Measurements from ENCODE around the gene CDH23.
A peak's percentile ranks its signal among the peaks of the same experiment; 100 is the strongest.

Gene CDH23

DNA sequence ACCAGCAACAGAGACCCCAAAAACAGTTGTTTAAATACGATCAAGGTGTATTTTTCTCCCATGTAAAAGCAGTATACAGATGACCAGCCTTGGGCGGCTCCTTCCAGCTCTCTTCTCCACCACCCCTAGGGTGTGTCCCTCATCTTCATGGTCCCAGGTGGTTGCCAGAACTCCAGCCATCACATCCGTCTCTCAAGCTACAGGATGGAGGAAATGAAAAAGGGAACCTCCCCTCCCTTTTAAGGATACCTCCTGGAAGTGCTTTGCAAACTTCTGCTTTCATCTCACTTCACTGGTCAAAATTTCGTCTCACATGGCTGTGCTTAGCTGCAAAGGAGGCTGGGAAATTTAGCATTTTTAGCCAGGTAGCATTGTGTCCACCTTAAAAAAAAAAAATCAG, 263.6 kb downstream of the CDH23 start:
- no peak for DNase-seq (ENCODE audit: low spot score)

DNA sequence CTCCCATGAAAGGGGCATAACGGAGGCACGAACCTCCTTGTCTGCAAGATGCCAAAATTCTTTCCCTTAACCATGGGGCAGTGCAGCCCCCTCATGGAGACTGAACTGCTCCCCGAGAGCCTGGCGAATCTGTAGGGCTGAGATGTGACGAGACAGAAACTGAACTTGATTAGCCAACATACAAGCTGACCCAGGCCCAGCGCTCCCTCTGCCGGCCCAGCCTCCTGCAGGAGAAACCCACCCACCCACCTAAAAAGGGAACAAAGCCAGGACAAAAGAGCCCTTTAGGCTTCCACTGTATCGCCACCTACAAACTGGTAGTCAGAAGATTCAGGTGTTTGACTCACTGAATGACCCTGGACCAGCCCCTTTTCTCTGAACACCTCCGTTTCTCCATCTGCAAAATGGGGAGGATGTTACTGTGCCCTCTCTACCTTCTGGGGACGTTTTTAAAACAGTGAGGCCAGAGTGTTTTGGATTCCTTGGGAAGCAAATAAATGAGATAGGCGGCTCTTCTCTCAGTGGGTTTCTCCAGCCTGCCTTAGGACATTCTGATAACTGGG, 264.4 kb downstream of the CDH23 start:
- DNase-seq (ENCODE audit: low spot score) = no peak

DNA sequence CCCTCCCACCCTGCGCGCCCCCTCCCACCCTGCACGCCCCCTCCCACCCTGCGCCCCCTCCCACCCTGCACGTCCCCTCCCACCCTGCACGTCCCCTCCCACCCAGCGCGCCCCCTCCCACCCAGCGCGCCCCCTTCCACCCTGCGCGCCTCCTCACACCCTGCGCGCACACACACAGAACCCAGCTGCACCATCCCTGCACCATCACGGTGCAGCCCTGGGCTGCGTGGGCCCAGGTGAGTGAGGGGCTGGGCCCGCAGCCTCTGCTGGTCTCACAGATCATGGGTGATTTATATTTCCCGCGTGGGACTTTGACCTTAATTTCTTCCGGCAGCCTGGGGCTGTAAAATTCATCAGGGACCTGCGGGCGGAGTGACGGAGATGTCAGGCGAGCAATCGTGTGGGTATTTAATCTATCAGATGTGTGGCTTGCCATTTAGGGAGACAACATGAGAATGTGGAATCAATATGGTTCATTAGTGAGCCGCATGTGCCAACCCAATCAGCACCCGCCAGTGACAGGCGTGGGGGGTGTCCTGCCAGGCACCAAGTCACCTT, 265.1 kb downstream of the CDH23 start:
- no peak for DNase-seq (ENCODE audit: low spot score)

DNA sequence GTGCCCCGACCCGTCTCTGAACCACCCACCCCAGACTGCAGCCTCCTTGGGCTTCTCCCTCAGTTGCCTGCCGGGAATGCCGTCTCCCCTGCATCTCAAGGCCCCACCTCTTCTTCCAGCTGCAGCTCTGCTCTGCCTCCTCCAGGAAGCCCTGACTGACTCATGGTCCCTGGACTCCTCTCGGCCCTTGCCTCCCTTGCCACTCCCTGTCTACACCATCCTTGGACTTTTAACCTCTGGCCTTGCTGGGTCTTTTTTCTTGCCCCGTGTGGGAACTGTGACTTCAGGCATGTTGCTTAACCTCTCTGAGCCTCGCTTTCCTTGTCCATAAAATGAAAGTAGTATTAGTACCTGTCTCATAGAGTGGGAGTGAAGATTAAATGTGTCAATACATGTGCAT, 266.6 kb downstream of the CDH23 start:
- DNase-seq (ENCODE audit: low spot score) = no peak

DNA sequence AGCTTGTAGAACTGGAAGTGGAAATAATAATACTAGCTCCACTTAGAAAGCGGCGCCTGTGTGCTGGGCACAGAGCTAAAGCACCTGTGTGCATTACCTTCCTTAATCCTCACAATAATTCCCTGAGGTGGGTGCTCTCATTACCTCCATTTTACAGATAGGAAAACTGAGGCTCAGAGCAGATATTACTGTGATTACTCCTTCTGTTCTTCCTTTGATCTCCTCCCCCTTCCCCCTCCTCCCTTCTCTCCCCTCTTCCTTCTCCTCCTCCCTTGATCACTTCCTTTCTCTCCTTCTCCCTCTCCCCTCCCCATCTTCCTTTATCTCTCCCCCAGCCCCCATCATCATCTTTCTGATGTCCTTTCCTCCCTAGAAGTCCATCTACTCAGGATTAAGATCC, 267.9 kb downstream of the CDH23 start:
- no peak for DNase-seq (ENCODE audit: low spot score)

DNA sequence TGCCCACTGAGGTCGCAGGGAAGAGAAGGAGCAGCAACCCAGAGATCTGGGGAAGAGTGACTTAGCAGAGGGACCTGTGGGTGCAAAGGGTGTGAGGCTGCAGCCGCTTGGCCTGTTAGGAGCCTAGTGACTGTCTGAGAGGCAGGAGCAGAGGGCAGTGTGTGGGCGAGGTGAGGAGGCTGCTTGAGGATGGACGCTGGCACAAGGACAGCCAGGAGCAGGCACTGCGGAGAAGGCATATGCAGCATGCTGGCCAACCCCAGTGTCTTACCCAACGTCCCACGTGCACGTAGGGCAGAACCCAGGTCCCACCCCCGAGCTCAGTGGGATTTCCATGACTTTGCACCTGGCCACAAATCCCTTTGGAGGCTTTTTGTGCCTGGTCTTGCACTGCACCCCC, 268.7 kb downstream of the CDH23 start:
- no peak for DNase-seq (ENCODE audit: low spot score)

DNA sequence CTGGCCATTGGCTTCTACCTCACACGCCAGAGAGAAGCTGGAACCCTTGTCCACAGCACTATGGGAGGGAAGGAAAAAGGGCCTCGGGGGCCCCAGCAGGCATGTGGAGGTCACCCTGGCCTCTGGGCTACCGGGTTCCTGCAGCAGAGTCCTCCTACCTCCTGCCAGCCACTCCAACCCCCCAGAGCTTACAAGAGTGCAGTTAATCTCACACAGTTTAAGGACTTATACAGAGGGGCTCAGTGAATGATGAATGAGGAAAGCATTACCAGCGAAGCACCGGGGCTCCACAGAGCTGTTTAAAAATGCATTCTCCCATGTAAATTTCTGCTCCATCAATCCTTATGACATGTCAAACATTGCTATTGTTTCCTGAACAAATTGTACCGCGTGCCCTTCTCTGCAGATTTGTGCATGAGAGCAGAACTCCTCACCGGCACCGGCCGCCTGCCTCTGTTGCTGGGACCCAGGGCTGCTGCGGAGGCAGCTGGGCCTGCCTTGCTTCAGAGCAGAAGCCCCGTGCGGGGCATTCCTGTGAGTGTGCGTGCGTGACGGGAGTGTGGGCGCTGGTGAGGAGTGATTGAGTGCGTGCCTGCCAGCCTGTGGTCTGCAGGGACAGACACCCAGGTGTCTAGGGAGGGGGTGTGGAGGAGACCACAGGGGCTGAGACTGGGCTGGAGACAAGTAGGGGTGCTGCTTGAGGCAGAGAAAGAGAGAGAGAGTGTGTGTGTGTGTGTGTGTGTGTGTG, 270.1 kb downstream of the CDH23 start:
- no peak for DNase-seq (ENCODE audit: low spot score)

DNA sequence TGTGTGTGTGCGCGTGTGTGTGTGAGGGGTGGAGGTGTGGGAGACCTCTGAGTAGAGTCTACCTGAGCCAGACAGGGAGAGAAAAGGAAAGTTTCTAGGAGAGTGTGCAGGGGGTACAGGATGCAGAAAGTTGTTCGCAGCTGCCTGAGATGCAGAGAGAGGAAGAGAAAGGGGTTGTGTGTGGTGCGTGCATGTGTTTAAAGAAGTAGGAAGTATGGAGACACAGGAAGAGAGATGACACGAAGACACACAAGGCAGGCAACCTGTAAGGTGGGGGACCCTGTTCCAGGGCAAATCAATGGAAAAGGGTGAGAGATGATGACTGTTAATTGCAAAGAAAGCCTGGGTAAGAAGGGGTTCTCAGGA, 270.6 kb downstream of the CDH23 start:
- DNase-seq (ENCODE audit: low spot score) = no peak

DNA sequence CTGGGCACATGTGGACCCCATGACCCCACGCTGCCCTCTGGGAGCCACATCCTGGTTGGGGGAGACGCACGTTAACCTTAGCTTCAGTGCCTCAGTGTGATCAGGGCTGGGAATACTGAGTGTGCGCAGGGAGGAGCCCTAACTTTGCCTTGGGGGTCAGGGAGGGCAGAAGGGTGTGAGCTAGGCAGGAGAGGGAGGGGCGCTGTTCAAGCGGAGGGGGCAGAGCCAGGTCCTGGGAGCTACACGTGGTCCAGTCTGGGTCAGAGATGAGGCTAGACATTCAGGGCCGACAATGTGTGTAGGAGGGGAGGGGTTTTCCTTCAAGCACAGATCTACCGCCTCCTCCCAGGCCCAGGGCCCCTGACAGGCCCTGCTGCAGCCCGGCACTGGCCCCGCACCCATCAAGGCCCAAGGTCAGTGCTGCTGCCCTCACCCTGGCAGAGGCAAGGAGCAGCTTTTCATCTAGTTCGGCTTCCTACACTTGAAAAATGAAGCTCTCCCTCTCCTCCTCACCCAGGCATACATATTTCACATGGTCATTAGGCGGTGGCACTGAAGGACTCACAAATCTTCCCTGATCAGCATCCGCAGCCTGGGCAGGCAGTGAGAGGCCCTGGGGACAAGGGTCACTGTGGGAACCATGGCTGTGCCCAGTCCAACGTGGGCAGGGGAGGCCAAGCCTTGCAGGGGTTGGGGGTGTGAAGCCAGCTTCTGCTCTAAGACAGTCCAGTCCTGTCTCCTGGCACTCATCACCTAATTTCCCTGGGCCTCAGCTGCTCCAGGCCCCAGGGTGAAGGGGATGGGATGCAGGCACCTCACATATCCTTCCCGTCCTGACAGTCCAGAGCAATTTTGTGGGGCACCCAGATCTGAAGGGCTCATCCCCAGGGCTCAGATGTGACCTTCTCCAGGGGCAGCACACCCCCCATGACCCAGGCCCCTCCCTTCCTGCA, 275.6 kb downstream of the CDH23 start:
- no peak for DNase-seq (ENCODE audit: low spot score)

DNA sequence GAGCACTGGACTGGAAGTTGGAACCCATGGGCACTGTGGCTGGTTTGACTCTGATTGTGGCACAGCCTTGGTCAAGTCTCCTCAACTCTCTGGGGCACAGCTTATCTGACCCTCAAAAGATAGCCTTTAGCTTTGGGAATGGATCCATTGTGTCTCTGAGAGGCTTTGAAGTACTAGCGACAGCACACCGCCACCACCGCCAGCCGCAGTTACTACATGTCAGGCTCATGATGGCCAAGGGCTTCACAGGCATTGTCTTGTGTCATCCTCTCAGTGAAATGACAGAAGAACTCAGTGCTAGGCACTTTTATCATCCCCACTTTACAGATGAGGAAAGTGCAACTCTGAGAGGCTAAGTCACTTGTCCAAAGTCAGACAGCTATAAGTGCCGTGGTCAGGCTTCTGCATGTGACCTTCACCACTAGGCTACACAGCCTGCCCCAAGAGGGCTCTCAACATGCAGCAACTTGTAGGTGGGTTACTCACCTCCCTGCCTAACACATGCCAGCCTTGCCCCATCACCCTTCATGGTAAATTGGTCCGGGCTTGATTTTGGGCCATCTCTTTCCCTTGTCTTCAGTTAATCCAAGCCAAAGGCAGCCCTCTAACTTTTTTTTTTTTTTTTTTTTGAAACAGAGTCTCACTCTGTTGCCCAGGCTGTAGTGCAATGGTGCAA, 278.7 kb downstream of the CDH23 start:
- DNase-seq (ENCODE audit: low spot score) = no peak

DNA sequence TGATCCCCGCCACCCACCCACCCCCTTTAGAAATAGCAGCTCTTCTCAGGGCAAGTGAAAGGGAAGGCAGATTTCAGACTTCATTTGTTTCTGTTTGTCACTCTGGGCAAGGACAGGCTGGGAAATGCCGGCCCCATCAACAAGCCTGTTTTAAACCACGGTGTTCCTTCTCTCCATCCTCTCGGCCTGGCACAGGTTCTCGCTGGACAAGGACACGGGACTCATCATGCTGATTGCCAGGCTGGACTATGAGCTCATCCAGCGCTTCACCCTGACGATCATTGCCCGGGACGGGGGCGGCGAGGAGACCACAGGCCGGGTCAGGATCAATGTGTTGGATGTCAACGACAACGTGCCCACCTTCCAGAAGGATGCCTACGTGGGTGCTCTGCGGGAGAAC, 280.5 kb downstream of the CDH23 start:
- DNase-seq (ENCODE audit: low spot score) = no peak

DNA sequence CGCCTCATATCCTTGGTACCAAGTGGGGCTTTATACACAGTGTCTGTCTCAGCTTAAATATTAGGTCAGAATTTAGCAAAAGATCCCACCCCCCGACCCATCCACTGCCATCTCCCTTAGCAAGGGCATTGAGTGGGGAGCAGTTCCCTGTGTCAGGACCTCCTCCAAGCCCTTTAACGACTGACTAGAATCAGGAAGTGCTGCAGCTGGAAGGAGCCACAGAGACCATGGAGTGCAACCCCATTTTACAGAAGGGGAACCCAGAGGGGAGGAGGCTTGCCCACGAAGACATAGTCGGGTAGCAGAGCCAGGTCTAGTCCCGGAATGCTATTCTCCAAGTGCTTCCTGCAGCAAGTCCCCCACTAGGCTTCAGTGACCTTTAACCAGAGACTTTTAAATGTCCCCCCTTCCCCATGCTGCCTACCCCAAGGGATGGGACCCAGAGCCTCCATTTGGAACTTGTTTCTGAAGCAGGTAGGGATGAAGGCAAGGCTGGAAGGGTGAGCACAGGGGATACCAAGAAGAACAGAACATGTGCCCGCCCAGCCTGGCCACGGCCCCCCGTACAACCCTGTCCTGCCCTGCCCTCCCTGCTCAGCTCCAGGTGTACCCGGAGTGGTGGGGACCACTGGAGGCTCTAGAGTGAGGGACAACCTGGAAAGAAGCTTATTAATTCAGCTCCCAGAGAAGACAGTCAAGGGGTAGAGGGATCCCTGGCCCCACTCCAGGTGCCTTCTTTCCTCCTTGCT, 281.5 kb downstream of the CDH23 start:
- no peak for DNase-seq (ENCODE audit: low spot score)

DNA sequence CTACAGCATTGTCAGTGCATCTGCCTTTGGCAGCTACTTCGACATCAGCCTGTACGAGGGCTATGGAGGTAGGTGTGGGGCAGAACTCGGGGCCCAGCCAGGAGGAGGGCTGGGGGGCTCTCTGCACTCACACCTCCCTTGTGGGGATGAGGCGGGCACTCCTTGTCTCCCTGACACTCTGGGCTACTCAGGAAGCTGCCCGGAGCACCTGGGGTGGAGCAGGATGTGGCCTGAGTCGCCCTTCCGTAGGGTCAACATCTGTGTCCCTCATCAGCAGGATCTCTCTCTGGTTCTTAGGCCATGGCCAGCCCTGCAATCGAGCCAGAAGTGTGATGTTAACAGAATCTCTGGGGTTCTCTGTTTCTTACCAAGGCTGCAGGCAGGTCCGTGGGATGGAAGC, 282.7 kb downstream of the CDH23 start:
- DNase-seq (ENCODE audit: low spot score) = no peak

DNA sequence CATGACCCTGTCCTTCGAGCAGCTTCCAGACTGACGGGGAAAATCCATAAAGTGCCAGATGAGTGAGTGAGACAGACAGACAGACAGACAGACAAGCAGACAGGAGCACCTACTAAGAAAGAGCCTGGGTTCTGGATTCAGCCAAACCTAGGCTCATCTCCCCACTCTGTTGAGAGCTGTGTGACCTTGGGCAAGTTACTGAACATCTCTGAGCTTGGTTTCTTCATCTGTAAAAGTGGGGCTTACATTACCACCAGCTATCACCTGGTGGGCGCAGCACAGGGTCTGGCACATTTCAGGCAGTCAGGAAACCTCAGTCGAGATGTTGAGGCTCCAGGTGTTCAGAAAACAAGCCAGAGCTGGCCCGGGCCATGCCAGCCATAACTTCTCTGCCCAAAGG, 285.3 kb downstream of the CDH23 start:
- no peak for DNase-seq (ENCODE audit: low spot score)

DNA sequence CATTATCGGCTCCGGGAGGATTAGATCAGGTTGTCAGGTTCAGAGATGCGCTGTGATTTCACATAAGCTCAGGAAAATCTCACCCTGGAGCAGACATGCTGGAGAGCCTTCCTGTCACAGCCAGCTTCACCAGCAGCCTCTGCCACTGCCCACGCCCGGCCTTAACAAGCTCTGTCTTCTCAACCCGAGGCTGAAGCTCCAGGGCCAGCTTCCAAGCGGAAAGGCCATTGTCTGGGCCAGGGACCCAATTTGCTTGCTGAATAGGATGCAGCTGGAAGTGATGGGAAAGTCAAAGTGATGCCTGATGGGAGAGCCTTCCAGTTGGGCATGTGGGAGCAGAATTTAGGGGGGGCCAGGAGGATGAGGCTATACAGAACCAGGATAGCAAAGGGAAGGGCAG, 286.6 kb downstream of the CDH23 start:
- peak; percentile 31 for DNase-seq (ENCODE audit: low spot score)

DNA sequence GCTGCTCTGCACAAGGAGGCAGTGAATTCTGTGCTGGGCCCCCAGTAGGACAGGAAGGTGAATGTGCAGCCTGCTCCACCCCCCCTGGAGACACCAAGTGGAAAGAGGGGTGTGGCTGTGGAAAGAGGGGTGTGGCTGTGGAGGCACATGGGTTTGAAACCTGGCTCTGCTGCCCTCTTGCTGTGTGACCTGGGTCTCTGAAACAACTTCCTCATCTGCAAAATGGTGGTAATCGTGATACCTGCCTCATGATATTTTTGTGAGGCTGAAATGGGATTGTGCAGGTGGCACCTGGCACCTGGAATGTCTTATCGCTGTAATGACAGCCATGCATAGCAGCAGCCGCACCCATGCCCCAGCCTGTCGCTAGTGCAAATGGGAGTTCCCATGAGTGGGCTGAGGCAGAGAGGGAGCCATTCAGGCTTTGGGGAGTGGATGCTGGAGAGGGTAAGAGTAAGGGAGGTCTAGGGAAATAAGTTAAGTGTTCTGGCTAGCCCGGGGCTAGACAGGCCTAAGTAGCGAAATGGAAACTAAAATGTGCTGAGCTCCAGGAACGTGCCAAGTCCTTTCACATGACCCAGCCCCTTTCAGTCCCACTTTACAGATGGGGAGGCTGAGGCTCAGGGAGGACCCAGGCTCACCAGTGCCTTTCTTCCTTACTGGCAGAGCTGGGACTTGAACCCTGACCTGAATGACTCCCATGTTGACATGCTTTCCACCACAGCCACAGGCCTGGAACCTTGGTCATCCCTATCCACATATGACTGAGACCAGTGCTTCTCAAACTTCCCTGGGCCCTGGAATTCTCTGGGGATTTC, 287.8 kb downstream of the CDH23 start:
- DNase-seq (ENCODE audit: low spot score) = no peak

DNA sequence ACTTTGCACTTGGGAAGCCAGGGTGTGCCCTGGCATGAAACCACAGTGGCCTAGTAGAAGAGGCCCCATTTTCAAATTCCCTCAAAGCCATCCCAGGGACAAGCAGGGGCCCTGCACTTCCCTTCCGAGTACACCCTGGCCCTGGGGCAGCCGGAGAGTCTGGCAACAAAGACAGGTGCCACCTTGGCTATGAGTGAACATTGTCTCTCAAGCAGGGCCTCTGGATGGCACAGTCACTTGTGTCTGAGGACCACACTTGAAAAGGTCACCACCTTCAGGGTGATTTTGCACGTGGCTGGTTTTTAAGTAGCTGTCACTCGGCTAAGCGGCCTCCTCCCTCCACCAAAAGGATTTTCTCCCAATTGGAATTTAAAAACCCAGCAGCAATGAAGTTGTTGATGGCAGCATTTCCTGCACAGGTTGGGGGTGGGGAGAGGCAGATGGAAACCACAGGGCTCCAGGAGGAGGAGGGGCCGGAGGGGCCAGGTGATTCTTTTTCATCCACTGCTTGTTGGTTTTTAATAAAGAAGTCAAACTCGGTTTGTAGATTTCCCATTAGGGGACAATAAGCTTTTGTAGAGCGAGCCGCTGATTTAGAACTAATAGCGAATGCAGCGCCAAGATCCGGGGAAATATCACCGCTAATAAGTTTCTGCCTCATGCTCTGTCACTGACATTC, 289.0 kb downstream of the CDH23 start:
- no peak for DNase-seq (ENCODE audit: low spot score)

DNA sequence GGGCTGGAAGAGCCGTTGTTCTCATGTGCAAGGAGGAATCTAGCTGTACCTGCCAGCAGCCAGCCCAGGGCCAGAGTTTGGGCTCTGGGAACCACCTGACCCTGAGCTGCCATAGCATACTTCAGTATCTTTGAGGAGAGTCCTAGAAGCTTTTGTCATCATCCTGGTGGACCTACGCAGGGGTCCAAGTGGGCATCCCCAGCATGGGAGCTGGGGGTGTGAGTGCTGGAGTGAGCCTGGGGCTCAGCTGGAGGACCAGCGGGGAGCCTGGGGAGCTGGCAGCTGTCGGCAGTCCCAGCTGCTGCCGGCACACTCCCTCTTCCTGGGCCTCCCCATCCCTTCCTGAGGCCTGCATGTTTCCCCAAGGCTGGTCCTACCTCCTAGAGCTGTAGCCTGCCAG, 290.4 kb downstream of the CDH23 start:
- DNase-seq (ENCODE audit: low spot score) = no peak

DNA sequence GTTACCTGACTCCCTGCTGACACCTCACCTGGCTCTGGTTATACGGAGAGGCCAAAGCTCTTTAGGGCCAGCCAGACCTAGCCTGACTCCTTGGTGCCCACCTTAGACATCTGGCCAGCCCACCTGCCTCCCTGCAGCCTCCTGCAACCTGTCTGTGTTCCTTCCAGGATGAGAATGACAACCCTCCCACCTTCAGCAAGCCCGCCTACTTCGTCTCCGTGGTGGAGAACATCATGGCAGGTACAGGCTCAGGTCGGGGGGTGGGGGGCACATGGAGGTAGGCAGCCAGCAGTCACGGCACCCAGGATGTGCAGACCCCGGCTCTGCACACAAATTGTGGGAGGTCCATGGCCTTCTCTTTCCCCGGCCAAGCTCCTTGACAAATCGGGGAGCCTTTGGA, 290.8 kb downstream of the CDH23 start:
- DNase-seq (ENCODE audit: low spot score) = no peak

DNA sequence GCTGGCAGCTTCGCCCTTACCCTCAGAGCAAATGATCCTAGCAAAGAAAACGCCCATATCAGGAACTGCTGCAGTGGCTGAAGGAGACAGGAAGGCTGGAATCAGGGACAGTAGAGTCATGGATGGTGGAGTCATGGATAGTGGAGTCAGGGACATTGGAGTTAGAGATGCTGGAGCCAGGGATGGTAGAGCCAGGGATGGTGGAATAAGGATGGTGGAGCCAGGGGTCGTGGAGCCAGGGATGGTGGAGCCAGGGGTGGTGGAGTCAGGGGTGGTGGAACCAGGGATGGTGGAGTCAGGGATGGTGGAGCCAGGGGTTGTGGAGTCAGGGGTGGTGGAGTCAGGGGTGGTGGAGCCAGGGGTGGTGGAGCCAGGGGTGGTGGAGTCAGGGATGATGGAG, 291.5 kb downstream of the CDH23 start:
- no peak for DNase-seq (ENCODE audit: low spot score)

Data from globus pallidus (tissue), 1 donor.